NCI-H748 treated with DMSO at 0.1 percent for 48 hours (cell line): ENCODE measurements around the gene SLC27A3.
A peak's percentile ranks its signal among the peaks of the same experiment; 100 is the strongest.
"Not testable (repeated sequence)": the region's sequence is repeated elsewhere in the genome, so short reads cannot be mapped to it uniquely, and the experiment has no call there.

ENCODE experiments used
- DNase-seq: peaks from one replicate; lab custom pipeline; 2025; lab: John Stamatoyannopoulos, UW

Gene SLC27A3

DNA sequence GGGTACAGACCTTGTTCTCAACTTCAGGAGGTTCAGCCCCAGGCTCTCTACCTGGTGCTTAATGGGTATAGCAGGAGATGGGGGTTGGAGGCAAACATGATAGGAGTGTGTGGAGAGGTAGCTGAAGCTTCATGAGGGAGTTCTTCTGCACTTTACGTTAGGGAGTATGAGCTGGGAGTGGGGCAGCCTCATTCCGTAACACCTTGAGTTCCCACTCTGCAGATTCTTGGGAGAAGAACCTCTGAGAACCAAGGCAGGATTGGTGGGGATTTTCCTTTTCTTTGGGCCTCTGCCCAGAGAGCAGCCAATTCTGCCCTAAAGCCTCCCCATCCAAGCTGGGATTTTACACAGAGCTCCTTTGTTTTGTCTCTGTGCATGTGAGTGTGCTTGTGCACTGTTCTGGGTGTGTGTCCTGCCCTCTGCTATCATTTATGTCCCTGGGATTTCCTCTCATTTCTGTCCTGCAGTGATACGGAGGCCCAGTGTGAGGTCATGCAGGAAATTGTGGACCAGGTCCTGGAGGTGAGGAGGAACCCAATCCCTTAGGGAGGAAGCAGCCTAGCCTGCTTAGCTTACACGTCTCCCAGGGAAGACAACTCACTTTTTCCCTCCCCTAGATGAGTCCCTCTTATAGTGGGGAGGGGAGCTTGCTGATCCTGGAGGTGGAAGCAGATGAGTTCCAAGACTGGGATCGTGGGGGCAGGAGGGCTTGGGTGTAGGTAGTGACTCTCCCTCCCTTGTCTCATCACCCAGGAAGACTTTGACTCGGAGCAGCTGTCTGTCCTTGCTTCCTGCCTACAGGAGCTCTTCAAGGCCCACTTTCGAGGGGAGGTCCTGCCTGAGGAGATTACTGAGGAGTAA, 11.6 kb upstream of the SLC27A3 start:
- DNase-seq, result no peak

DNA sequence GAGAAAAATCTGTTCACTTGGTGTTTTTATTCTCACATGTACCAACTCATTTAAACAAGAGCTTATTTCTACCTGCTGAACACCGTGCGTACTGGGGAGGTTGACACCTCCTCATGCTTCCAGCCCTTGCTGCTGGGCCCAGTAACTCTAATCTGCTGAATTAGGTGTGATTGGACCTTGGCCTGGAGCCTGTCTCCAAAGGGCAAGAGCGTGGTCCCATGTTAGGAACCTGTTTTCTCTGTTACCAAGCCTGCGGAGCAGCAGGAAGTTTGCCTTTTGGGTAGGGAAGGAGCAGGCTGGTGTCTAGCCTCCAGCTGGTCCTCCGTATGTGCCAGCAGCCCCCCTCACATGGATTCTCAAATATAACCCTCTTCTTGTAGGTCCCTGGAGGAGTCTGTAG, 10.9 kb upstream of the SLC27A3 start:
- no peak for DNase-seq

DNA sequence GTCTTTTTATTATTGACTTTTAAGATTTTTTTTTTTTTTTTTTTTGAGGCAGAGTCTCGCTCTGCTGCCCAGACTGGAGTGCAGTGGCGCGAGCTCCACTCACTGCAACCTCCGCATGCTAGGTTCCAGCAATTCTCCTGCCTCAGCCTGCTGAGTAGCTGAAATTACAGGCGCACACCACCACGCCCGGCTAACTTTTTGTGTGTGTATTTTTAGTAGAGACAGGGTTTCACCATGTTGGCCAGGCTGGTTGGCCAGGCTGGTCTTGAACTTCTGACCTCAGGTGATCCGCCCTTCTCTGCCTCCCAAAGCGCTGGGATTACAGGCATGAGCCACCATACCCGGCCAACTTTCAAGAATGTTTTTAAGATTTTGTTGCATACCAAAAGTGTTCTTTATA, 8.5 kb upstream of the SLC27A3 start:
- not testable (repeated sequence) for DNase-seq

DNA sequence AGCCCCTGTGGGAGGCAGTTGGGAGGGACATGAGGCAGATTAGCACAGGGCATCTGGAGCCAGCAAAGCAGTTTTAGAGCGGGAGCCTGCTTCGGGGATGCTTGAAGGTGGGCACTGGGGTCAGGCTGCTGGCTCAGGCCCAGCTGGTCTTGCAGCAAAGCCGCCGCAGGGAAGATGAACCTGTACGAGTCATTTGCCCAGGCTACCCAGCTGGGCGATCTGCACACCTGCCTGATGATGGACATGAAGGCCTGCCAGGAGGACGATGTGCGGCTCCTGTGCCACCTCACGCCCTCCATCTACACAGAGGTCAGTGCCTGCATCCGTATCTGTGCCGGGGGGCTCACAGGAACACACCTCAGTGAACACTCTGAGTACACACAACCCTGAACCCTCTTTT, 7.7 kb upstream of the SLC27A3 start:
- no peak for DNase-seq

DNA sequence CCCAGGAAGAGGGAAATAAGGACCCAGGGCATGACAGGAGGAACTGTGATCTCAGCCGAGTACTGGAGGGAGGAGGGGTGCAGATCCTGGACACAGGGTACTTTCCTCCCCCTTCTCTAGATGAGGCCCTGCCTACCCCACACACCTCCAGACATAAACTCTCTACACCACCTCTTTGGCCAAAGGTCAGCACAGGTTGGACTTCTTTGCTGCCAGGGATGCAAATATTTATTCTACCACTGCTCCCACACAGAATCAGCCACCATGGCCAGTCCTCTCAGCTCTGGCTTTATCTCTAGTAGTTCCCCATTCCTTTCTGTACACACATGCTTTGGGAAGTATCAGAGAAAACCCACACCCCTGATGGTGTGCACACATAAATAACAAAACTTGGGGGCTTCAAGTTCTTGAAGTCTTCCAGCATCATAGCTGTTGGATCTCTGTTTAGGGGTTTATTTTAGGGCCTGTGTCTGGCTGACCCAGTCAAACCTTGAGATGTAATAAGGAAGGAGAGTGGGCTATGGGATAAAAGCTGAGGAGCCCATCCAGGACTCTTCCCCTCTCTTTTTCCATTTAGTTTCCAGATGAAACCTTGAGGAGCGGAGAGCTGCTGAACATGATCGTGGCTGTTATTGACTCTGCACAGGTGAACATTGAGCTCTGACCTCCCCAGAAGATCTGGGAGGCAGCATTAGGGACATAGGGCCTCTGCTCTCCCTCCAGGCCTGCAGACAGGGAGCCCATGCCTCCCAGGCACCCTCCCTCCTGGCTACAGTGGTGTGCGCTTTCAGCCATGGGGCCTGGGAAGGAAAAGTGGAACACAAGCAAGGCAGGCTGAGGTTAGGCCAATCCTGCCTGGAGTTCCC, 6.7 kb upstream of the SLC27A3 start:
- DNase-seq, result no peak

DNA sequence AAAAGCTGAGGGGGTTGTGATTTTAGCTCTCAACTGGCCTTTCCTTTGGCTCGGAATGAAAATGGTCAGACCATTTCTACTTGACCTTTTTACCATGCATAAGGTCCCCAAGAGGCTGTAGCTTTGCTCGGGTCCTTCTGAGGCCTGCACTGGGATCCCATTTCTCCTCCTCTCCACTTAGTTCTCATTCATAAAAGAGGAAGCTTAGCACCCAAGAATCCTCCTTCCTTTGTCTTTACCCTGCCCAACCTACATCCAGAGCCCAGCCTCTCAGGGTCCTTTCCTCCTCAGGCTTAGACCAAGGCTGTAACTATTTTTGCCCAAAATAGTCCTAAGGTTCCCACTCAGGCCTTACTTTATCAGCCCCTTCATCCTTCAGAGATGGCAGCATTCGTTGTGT, 6.0 kb upstream of the SLC27A3 start:
- DNase-seq, result no peak

DNA sequence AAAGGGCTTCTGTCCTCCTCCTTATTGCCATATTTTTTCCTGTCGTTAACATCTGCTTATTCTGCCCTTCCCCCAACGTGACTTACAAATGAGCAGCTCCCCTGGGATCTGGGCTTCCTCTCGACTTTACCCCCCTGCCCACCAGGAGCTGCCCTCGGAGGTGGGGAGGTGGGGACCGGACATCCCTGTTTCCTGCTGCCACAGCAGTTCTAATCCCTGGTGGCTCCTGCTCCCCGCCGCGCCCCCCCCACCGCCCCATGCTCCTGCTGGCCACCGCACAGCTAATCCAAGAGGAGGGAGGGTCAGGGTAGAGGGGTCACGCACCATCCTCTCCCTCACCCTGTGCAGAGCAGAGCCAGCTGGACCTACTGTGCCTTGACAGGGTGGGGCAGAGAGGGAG, 4.4 kb upstream of the SLC27A3 start:
- DNase-seq, result no peak

DNA sequence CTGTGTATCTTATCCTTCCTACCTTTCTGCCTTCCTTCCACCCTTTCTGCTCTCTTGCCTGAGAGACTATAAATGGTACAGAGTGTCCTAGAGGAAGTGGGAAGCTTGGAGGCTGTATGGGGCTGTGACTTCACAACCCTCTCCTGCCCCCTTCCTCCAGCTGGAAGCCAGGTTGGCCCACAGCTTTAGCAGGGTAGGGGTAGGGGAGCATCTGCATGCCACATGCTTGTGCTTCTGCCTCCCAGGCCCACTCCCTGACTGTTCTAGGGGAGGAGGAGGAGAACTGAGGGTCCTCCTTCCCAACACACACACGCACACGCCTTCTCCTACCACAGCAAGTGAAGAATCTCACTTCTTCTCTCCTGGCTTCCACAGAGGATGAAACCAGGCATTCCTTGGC, 3.9 kb upstream of the SLC27A3 start:
- DNase-seq, result no peak

DNA sequence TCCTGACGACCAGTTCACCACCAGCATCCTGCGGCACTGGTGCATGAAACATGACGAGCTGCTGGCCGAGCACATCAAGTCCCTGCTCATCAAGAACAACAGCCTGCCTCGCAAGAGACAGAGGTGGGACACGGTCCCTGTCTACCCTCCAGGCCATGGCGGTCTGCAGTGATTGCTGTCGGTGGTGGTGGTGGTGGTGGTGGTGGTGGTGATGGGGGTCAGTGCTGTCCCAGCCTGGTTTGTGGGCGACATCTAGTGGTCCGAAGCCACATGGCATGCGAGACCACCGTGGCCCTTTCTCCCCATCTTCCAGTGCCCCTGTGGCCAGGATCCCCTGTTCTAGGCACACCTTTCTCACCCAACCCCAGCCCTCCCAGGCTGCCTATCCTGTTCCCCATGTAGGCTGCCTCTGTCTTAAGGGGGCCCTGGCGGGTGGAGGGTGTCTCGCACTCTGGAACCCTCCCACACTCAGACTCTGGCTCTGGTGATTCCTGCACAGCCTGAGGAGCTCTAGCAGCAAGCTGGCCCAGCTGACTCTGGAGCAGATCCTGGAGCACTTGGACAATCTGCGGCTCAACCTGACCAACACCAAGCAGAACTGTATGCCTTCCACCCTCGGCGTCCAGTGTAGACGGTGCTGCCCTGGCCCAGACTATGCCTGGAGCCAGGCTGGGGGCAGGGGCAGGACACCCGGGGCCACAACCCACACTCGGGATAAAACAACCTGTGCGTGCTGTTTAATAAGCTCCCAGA, 3.2 kb upstream of the SLC27A3 start:
- DNase-seq, result no peak

DNA sequence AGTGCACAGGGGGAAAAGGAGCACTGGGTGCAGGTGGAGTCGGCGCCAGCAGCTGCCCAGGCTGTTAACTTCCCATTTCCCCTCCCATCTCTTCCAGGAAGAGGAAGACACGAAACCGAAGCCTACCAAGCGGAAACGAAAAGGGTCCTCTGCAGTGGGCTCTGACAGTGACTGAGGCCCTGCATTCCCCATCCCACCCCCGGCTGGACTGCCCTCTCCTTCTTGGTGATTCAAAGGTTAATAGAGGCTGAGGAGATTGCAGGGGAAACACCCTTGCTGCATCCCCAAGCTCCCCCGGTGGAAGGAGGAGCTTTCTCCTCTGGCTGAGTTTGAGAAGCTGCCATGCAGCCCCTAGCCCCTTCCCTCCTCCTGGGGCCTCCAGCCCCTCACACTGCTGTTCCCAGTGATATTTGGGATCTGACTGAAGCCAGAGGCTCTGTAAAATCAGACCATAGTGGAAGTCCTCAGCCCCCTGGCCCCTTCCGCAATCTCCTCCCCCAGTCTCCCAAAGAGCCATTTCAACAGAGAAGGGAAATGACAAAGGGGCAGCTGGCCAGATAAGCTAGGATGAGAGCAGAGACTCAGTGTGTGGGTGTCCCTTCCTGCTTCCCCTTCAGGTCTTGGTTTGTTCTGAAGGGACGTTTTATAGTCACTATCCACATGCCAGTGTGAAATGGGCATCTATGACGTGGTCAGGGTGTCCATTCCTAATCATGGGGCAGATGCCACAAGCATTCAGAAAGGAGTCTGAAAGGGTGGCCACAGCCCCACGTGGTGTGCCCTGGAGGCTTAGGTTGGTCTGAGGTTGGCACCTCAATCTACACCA, 1.9 kb upstream of the SLC27A3 start:
- no peak for DNase-seq

DNA sequence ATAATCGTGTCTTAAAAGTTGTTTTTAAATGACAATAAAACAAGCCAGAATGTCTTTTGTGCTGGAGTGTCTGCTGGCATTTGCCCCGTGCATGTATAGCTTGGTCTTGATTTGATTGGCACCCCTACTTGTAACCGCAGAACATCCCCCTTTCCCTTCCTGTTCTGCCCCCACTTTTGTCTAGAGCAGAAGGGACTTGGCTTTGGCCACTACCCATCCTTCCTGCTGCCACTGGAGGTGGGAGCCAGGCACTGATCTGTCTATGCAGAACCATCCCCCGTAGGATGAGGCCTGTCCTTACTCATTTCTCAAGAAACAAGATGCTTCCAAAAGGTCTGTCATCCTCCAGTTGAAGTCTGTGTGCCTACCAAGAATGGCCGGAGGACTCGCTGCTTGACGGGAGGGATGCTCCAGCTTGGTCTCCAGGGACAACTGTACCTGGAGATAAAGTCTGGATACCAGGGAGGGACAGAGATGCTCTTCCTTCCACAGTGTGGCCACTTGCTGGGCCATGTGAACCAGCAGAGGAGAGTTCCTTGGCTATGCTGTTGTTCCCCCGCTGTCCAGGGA, 1.1 kb upstream of the SLC27A3 start:
- DNase-seq, result no peak

DNA sequence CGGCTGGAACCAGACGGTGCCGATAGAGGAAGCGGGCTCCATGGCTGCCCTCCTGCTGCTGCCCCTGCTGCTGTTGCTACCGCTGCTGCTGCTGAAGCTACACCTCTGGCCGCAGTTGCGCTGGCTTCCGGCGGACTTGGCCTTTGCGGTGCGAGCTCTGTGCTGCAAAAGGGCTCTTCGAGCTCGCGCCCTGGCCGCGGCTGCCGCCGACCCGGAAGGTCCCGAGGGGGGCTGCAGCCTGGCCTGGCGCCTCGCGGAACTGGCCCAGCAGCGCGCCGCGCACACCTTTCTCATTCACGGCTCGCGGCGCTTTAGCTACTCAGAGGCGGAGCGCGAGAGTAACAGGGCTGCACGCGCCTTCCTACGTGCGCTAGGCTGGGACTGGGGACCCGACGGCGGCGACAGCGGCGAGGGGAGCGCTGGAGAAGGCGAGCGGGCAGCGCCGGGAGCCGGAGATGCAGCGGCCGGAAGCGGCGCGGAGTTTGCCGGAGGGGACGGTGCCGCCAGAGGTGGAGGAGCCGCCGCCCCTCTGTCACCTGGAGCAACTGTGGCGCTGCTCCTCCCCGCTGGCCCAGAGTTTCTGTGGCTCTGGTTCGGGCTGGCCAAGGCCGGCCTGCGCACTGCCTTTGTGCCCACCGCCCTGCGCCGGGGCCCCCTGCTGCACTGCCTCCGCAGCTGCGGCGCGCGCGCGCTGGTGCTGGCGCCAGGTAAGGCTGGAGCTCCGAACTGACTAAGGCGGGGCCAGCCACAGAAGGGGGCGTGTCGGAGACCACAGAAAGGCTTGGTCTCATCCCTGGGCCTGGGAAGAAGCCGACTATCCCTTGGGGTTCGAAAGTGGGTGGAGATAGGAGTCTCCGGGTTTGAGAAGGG, 486 bp downstream of the SLC27A3 start:
- peak; percentile 85 for DNase-seq

DNA sequence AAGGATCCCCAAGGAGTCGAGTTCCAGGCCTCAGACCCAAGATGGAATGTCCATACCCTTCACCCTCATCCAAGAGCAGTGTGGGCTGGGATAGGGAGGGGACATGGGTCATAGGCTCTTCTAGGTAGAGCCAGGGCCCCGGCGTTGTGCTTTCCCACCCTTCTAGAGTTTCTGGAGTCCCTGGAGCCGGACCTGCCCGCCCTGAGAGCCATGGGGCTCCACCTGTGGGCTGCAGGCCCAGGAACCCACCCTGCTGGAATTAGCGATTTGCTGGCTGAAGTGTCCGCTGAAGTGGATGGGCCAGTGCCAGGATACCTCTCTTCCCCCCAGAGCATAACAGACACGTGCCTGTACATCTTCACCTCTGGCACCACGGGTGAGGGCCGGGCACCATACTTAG, 1.1 kb downstream of the SLC27A3 start:
- no peak for DNase-seq

DNA sequence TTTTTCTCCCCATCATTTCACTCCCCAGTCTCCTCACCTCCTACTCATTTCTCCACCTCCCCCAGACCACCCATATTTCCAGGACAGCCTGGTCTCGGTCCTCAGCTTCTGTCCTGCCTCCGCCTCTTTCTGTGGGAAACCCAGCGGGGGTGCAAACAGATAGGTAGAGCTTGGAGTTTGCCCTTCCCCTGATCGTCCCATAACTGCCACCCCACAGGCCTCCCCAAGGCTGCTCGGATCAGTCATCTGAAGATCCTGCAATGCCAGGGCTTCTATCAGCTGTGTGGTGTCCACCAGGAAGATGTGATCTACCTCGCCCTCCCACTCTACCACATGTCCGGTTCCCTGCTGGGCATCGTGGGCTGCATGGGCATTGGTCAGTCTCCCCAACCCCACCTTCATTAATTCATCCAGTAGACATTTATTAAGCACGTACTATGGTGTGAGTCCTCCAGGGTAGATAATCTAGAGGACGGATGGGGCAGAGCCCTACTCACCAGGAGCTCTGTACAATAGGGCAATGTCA, 1.7 kb downstream of the SLC27A3 start:
- no peak for DNase-seq

DNA sequence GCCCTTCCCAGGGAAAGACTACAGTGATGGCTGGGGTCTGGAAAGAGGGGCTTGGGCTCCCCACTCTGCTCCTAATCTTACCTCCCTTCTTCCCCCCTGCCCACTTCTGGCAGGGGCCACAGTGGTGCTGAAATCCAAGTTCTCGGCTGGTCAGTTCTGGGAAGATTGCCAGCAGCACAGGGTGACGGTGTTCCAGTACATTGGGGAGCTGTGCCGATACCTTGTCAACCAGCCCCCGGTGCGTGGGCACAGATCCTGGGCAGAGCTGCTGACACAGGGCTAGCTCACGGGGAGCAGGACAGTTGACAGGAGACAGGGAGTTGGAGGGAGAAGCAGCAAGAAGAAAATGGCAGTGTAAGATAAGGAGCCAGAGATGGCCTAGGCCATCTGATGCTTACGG, 2.4 kb downstream of the SLC27A3 start:
- DNase-seq, result no peak

DNA sequence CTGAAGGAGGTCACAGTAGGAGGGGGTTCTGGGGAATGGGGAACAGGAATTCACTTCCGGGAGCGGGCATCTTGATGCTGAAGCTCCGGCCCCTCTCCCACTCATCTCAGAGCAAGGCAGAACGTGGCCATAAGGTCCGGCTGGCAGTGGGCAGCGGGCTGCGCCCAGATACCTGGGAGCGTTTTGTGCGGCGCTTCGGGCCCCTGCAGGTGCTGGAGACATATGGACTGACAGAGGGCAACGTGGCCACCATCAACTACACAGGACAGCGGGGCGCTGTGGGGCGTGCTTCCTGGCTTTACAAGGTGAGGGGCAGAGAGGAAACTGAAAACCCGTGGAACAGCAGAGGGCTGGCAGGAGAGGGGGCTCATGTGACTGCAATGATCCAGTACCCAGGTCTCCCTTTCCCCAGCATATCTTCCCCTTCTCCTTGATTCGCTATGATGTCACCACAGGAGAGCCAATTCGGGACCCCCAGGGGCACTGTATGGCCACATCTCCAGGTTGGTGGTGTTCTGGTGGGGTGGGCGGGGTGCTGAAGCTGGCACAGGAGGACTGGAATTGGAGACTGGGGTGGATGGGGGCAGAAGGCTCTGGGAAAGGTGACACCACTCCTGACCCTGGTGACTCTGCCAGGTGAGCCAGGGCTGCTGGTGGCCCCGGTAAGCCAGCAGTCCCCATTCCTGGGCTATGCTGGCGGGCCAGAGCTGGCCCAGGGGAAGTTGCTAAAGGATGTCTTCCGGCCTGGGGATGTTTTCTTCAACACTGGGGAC, 3.0 kb downstream of the SLC27A3 start:
- no peak for DNase-seq

DNA sequence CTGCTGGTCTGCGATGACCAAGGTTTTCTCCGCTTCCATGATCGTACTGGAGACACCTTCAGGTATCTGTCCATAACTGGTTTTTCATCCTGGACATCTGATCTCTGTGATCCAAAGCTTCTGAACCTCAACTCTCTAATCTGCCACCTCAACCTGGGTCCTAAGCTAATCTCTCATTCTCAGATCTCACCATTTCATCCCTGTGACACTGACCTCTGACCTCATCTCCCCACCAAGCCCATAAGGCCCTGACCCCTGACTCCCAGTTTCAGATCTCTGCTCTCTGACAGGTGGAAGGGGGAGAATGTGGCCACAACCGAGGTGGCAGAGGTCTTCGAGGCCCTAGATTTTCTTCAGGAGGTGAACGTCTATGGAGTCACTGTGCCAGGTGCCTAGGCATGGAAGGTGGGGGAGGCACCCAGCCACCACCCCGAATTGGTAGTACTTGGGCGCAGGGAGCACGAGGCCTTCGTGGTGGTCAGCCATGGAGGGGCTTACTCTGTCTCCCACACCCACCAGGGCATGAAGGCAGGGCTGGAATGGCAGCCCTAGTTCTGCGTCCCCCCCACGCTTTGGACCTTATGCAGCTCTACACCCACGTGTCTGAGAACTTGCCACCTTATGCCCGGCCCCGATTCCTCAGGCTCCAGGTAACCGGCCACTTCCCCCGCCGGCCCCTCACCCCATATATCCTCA, 3.8 kb downstream of the SLC27A3 start:
- DNase-seq, result no peak

DNA sequence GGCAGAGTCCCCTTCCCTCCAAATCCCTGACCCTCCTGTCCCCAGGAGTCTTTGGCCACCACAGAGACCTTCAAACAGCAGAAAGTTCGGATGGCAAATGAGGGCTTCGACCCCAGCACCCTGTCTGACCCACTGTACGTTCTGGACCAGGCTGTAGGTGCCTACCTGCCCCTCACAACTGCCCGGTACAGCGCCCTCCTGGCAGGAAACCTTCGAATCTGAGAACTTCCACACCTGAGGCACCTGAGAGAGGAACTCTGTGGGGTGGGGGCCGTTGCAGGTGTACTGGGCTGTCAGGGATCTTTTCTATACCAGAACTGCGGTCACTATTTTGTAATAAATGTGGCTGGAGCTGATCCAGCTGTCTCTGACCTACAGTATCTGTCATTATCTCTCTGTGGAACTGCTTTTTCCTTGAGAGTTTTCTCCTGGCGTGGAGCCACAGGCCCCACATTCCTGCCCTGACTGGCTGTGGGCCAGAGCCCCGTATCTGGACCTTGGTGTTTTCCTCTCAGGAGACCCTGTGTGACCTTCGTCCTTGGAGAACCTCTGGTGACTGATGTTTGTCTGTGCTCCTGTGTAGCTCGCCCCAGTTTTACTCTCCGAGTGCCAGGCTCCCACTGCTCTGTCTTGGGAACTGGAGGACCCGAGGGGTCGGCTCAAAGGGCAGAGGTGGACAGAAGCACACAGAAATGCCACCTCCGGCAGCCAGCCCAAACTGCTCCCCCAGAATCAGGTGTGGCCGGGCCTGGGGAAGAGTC, 4.8 kb downstream of the SLC27A3 start:
- no peak for DNase-seq
